ENCODE data around the gene CDH23. TPM values are rescaled to one million over a fixed set of nuclear protein-coding genes. Genes with fewer than 3 reads are reported as not detected.

CDH23 gene
- total RNA-seq, 4 donors from 2014 or later, result 13.8 to 20.1 (median 17.3) TPM

DNA sequence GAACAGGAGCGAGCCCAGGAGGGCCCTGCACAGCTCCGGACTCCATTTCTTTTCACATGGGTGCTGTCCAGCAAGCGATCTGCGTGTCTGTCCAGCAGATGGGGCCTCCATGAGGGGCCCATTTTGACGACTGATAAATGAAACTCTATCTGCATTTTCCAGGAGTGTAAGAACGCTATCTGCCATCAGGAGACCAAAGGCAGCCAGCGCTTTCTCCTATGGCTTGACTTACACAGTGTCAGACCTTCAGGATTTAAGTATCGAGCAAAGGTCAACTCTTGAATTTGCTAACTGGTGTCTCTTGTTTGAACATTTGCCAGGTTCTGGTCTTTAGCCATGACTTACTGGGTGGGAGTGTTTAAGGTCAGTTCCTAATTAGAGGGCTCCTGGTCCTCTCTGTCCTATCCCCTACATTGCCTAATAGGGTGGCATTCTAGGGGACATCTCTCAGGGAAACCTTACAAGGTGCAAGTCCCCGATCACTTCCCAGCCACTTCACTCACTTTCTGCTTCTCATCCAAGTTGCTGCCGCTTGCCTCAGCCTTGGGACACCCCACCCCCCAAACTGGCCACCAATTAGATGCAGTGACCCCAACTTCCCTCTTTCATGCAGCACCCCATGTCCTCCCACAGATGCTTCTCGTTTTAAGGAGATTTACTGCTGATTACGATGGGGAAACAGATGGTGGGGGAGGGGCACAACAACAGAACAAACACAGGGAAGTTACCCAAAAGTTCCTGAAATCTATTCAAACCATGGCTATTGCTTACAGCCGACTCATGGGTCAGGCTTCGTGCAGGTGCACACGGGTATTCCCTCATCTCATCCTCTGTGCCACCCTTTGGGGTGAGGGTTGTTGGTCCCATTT, 356.6 kb downstream of the CDH23 start:
- TF ChIP-seq, protein P1, sequence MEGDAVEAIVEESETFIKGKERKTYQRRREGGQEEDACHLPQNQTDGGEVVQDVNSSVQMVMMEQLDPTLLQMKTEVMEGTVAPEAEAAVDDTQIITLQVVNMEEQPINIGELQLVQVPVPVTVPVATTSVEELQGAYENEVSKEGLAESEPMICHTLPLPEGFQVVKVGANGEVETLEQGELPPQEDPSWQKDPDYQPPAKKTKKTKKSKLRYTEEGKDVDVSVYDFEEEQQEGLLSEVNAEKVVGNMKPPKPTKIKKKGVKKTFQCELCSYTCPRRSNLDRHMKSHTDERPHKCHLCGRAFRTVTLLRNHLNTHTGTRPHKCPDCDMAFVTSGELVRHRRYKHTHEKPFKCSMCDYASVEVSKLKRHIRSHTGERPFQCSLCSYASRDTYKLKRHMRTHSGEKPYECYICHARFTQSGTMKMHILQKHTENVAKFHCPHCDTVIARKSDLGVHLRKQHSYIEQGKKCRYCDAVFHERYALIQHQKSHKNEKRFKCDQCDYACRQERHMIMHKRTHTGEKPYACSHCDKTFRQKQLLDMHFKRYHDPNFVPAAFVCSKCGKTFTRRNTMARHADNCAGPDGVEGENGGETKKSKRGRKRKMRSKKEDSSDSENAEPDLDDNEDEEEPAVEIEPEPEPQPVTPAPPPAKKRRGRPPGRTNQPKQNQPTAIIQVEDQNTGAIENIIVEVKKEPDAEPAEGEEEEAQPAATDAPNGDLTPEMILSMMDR (IDR thresholded peaks at IDR 0.05), result no peak
- TF ChIP-seq POLR2A (IDR thresholded peaks at IDR 0.05), result no peak
- peak in 1 of 2 donors; percentile 88 for TF ChIP-seq EP300 (IDR thresholded peaks at IDR 0.05)
- peaks cover 0 to 99% (median 74%) of the 10 kb centered on the region in 4 donors for H3K4me1 ChIP-seq
- no peaks in the 10 kb centered on the region for H3K27me3 ChIP-seq
- H3K27ac ChIP-seq, result peak overlapping the region in 3 of 4 donors; percentile 63 to 88 (median 71)
- peak in 1 of 2 donors; percentile 84 for DNase-seq (ENCODE audit: low spot score in 2 of 2)
- H3K4me3 ChIP-seq, result no peak overlapping the region
- 66 to 71% methylated on average over 15 of the region's 15 CpGs for WGBS, 2 donors
- H3K36me3 ChIP-seq, result peaks cover 5 to 83% (median 13%) of the 10 kb centered on the region in 3 donors
- no peaks in the 10 kb centered on the region for H3K9me3 ChIP-seq

DNA sequence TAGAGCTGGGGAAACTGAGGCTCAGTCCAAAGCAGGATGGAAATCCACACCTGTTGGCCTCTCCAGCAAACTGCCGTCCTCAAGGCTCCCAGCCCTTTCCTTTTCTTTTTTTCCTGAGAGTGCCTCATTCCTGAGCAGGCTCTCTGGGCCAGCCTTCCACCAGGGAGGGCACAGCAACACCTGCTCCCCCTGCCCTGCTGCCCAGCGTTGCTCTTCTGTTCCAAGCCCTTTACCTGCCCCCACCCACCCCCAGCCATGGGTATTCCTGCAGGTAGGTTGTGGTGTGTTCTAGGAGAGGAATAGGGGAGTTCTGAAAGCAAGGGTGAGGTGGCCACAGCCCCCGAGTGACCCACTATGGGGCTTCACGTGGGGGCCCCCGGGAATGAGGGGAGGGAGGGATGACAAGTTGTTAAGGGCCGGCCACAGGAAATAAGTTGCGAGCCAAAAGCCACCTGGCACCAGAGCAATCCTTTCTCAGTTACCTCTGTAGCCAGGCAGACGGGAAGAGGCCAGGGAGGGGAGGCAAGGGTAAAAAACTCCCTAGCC, 357.3 kb downstream of the CDH23 start:
- H3K4me3 ChIP-seq, result no peak overlapping the region
- TF ChIP-seq EP300 (IDR thresholded peaks at IDR 0.05) (no peak), POLR2A (IDR thresholded peaks at IDR 0.05) (no peak)
- TF ChIP-seq, protein P1 (IDR thresholded peaks at IDR 0.05), result no peak
- peak overlapping the region in 3 of 4 donors; percentile 63 to 88 (median 71) for H3K27ac ChIP-seq
- peaks cover 0 to 97% (median 71%) of the 10 kb centered on the region in 4 donors for H3K4me1 ChIP-seq
- no peak for DNase-seq (ENCODE audit: low spot score in 2 of 2)
- no peaks in the 10 kb centered on the region for H3K27me3 ChIP-seq
- H3K36me3 ChIP-seq, result peaks cover 5 to 90% (median 13%) of the 10 kb centered on the region in 3 donors
- 50 to 51% methylated on average over 8 of the region's 8 CpGs for WGBS, 2 donors
- no peaks in the 10 kb centered on the region for H3K9me3 ChIP-seq

DNA sequence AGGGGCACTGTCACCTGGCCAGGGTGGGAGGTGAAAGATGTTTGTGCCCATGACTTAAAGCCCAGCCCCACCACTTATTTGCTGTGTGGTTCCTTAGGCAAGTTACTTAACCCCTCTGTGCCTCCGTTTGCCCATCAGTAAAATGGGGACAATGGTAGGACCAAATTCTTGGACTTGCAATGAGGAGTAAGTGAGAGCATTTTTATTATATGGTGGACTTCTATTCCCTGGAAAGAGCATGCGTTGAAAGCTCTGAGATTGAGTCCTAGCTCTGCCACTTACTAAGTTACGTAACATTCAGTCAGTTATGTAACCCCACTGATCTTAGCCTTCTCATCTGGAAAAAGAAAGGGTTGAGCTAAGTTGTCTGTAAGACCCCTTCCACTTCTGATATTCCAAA, 357.8 kb downstream of the CDH23 start:
- Histone ChIP-seq H3K9me3 (no peaks in the 10 kb centered on the region), H3K4me1 (peaks cover 0 to 96% (median 66%) of the 10 kb centered on the region in 4 donors), H3K36me3 (peaks cover 5 to 94% (median 13%) of the 10 kb centered on the region in 3 donors), H3K4me3 (no peak overlapping the region), H3K27me3 (no peaks in the 10 kb centered on the region), H3K27ac (peak overlapping the region in 3 of 4 donors; percentile 63 to 90 (median 88))
- TF ChIP-seq, protein P1 (IDR thresholded peaks at IDR 0.05), result no peak
- no peak for TF ChIP-seq EP300 (IDR thresholded peaks at IDR 0.05)
- WGBS, 2 donors, result 76 to 88% methylated on average over 3 of the region's 3 CpGs
- no peak for DNase-seq (ENCODE audit: low spot score in 2 of 2)

DNA sequence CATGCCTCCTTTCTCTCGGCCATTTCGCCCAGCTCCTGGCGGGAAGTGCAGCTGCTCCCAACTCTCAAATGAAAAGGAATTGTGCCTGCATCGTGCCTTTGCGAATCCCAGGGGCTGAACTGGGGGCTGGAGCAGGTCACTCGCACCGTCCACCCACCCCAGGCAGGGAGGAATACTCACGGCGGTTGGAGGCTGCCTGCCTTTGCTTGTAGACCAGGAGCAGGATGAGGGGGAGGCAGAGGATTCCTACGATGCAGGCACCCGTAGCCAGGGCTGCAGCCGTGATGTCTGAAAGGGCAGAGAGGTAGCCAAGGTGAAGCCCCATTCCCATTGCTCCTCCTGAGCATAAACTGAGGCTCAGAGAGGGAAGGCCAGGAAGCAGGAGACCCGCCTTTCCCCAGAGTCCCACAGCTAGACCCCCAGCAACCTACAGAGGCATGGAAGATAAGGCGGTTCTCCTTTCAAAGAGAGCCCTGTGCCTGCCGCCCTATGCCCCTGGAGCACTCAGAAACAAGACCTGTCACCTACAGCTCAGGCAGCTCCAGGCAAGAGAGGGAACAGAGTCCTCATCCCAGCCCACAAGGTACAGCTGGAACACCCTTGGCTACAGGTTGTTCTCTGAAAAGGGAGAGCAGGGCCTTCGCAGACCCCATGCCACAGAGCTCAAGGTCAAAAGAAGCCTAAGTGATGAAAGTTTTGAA, 358.6 kb downstream of the CDH23 start:
- TF ChIP-seq POLR2A (IDR thresholded peaks at IDR 0.05) (no peak), EP300 (IDR thresholded peaks at IDR 0.05) (no peak)
- TF ChIP-seq, protein P1 (IDR thresholded peaks at IDR 0.05), result no peak
- Histone ChIP-seq H3K9me3 (no peaks in the 10 kb centered on the region), H3K4me1 (peaks cover 0 to 89% (median 62%) of the 10 kb centered on the region in 4 donors), H3K4me3 (no peak overlapping the region), H3K36me3 (peaks cover 5 to 87% (median 11%) of the 10 kb centered on the region in 3 donors), H3K27me3 (no peaks in the 10 kb centered on the region), H3K27ac (peak overlapping the region in 3 of 4 donors; percentile 84 to 90 (median 88))
- 76 to 78% methylated on average over 16 of the region's 16 CpGs for WGBS, 2 donors
- DNase-seq (ENCODE audit: low spot score in 2 of 2), result no peak
